HCT116 (cell line): Measurements from ENCODE around the gene PRELP. TPM values are rescaled to one million over a fixed set of nuclear protein-coding genes. Genes with fewer than 3 reads are reported as not detected.
A peak's percentile ranks its signal among the peaks of the same experiment; 100 is the strongest.

Source experiments
- ATAC-seq: fragments of 200-7000 bp; cut with Tn5 transposase; 2 replicates; pipeline ENCODE4 v1.9.1; 2020; ENCODE audit warnings: mild to moderate bottlenecking, moderate library complexity
- BruUV-seq: library from RNA; stranded (reverse); fragments of 400-500 nt; replicated peaks from 2 replicates; lab custom pipeline; 2021; lab: Mats Ljungman, UMichigan
- CTCF ChIA-PET: fragments of 300-600 bp; sonication (Branson Sonifier 250); formaldehyde crosslinking; loops from one replicate; lab custom pipeline; 2021; ENCODE audit warnings: antibody characterized with exemption; lab: Charles Lee
- POLR2A ChIA-PET: fragments of 300-600, 350-600 bp; sonication (Branson Sonifier 250); formaldehyde crosslinking; loops from one replicate; lab custom pipeline; 2021; ENCODE audit warnings: antibody characterized with exemption; lab: Charles Lee
- RAD21 ChIA-PET, 2 experiments: fragments of 300-600 bp; sonication (Branson Sonifier 250); formaldehyde crosslinking; loops; one replicate each; lab custom pipeline; 2023; ENCODE audit warnings: low total read pairs in 2 of 2; ENCODE audit not compliant: uncharacterized antibody in 2 of 2, unreplicated experiment in 2 of 2, low non-redundant PET in 1 of 2; lab: Charles Lee
- DNase-seq: peaks from one replicate; pipeline ENCODE4 v3.0.0-alpha.2; 2010; ENCODE audit warnings: low read depth, low spot score
- H2AFZ ChIP-seq: fragments of 200-600 bp; shearing (Covaris generic), sonication (generic); 2 replicates; pipeline ENCODE4 v1.6.1; 2017; ENCODE audit warnings: low read depth, mixed run types, mixed read lengths, antibody characterized with exemption, low read length; ENCODE audit not compliant: poor library complexity, severe bottlenecking
- H3K27ac ChIP-seq: 2 replicates; pipeline ENCODE4 v1.5.1; 2012; ENCODE audit warnings: low read depth, low read length
- H3K27me3 ChIP-seq: fragments of 200-600 bp; sonication (generic); 2 replicates; pipeline ENCODE4 v1.6.1; 2016; ENCODE audit warnings: mixed run types, low read length, mixed read lengths; ENCODE audit not compliant: insufficient read depth
- H3K36me3 ChIP-seq, 2 experiments: fragments of 200-500 bp in 1 of 2; fragments of 200-600 bp in 1 of 2; sonication (Bioruptor generic) in 1 of 2; sonication (generic) in 1 of 2; 2 replicates each; pipeline versions ENCODE4 v1.5.1 to v1.6.1; 2014 to 2016; ENCODE audit warnings: low read length in 2 of 2, inconsistent platforms in 1 of 2, mixed read lengths in 1 of 2, mixed run types in 1 of 2; ENCODE audit not compliant: insufficient read depth in 2 of 2, control insufficient read depth in 1 of 2
- H3K4me1 ChIP-seq, 2 experiments: fragments of 200-600 bp in 1 of 2; sonication (generic) in 1 of 2; 2 replicates each; pipeline versions ENCODE4 v1.5.1 to v1.6.1; 2012 to 2017; ENCODE audit warnings: low read length in 2 of 2, inconsistent platforms in 1 of 2, mild to moderate bottlenecking in 1 of 2, mixed read lengths in 1 of 2, mixed run types in 1 of 2, moderate library complexity in 1 of 2; ENCODE audit not compliant: insufficient read depth in 2 of 2, control insufficient read depth in 1 of 2
- H3K4me2 ChIP-seq: fragments of 200-600 bp; sonication (generic); 2 replicates; pipeline ENCODE4 v1.6.1; 2017; ENCODE audit warnings: mixed run types, low read length, mixed read lengths
- H3K4me3 ChIP-seq, 2 experiments: fragments of 200-600 bp in 1 of 2; sonication (generic) in 1 of 2; replicated peaks in 1 of 2; 2 replicates each; pipeline ENCODE4 v1.5.1; 2011 to 2016; ENCODE audit warnings: low read length in 2 of 2, control low read depth in 1 of 2, low read depth in 1 of 2, mild to moderate bottlenecking in 1 of 2, mixed read lengths in 1 of 2, mixed run types in 1 of 2
- H3K79me2 ChIP-seq: fragments of 200-600 bp; sonication (generic); 2 replicates; pipeline ENCODE4 v1.6.1; 2017; ENCODE audit warnings: mild to moderate bottlenecking, mixed run types, low read length, moderate library complexity, mixed read lengths; ENCODE audit not compliant: insufficient read depth
- H3K9ac ChIP-seq: fragments of 200-600 bp; sonication (generic); 2 replicates; pipeline ENCODE4 v1.6.1; 2016; ENCODE audit warnings: low read length, mixed read lengths
- H3K9me2 ChIP-seq: fragments of 200-600 bp; sonication (generic), shearing (Covaris generic); 2 replicates; pipeline ENCODE4 v1.6.1; 2017; ENCODE audit warnings: mixed run types, mild to moderate bottlenecking, moderate library complexity; ENCODE audit not compliant: insufficient read depth
- H3K9me3 ChIP-seq, 2 experiments: fragments of 200-500 bp in 1 of 2; fragments of 200-600 bp in 1 of 2; sonication (Bioruptor generic) in 1 of 2; sonication (generic) in 1 of 2; 2 replicates each; pipeline ENCODE4 v1.6.1; 2014 to 2017; ENCODE audit warnings: low read length in 2 of 2, mixed read lengths in 2 of 2, inconsistent platforms in 1 of 2, low read depth in 1 of 2, mild to moderate bottlenecking in 1 of 2, mixed run types in 1 of 2, moderate library complexity in 1 of 2; ENCODE audit not compliant: control insufficient read depth in 1 of 2, insufficient read depth in 1 of 2
- H4K20me1 ChIP-seq: fragments of 200-600 bp; sonication (generic), shearing (Covaris generic); 2 replicates; pipeline ENCODE4 v1.6.1; 2017; ENCODE audit warnings: mixed run types, mild to moderate bottlenecking, moderate library complexity; ENCODE audit not compliant: insufficient read depth
- ATF3 ChIP-seq: IDR thresholded peaks from 2 replicates; pipeline ENCODE4 v1.6.1; 2012
- CBX3 ChIP-seq: IDR thresholded peaks from 2 replicates; pipeline ENCODE4 v1.6.1; 2012; ENCODE audit warnings: low read depth
- EGR1 ChIP-seq: IDR thresholded peaks from 2 replicates; pipeline ENCODE4 v1.6.1; 2012; ENCODE audit warnings: low read depth
- ELF1 ChIP-seq: IDR thresholded peaks from 2 replicates; pipeline ENCODE4 v1.6.1; 2012; ENCODE audit warnings: low read depth, borderline replicate concordance
- EZH2phosphoT487 ChIP-seq: fragments of 200-600 bp; IDR thresholded peaks from 2 replicates; pipeline ENCODE4 v1.6.1; 2018; ENCODE audit warnings: antibody characterized with exemption, borderline replicate concordance
- FOSL1 ChIP-seq: IDR thresholded peaks from 2 replicates; pipeline ENCODE4 v1.6.1; 2012; ENCODE audit warnings: low read depth
- MAX ChIP-seq: IDR thresholded peaks from 2 replicates; pipeline ENCODE4 v1.6.1; 2012
- RAD21 ChIP-seq: IDR thresholded peaks from 2 replicates; pipeline ENCODE4 v1.6.1; 2012; ENCODE audit warnings: low read depth, mild to moderate bottlenecking
- SIN3A ChIP-seq: IDR thresholded peaks from 2 replicates; pipeline ENCODE4 v1.6.1; 2012; ENCODE audit warnings: low read depth
- SP1 ChIP-seq: IDR thresholded peaks from 2 replicates; pipeline ENCODE4 v1.6.1; 2012; ENCODE audit warnings: low read depth
- SRF ChIP-seq: IDR thresholded peaks from 2 replicates; pipeline ENCODE4 v1.6.1; 2012; ENCODE audit warnings: low read depth
- TCF7L2 ChIP-seq: IDR thresholded peaks from 2 replicates; pipeline ENCODE4 v1.7.0; 2011; ENCODE audit warnings: borderline replicate concordance, inconsistent platforms; ENCODE audit not compliant: insufficient read depth, insufficient read length; ENCODE audit errors: extremely low read depth
- ZFX ChIP-seq: fragments of 450-650 bp; IDR thresholded peaks from 2 replicates; pipeline ENCODE4 v1.6.1; 2017
- intact Hi-C: fragments of 100-400 bp; cut with micrococcal nuclease; formaldehyde crosslinking; loops from 2 replicates; pipeline ENCODE4 v1.10.0; 2022
- total RNA-seq: library from RNA; stranded (reverse); gene quantifications from one replicate; pipeline ENCODE4 v1.2.1, GENCODE V29; 2021; ENCODE audit not compliant: unreplicated experiment
- TF ChIP-seq, protein P1 (sequence below): IDR thresholded peaks from 2 replicates; pipeline ENCODE4 v1.6.1; 2011; ENCODE audit warnings: mild to moderate bottlenecking, low read length, moderate library complexity; ENCODE audit not compliant: insufficient replicate concordance; ENCODE audit errors: extremely low read depth

The PRELP gene
- total RNA-seq, 1 experiment from 2014 or later: 0.10 TPM

DNA sequence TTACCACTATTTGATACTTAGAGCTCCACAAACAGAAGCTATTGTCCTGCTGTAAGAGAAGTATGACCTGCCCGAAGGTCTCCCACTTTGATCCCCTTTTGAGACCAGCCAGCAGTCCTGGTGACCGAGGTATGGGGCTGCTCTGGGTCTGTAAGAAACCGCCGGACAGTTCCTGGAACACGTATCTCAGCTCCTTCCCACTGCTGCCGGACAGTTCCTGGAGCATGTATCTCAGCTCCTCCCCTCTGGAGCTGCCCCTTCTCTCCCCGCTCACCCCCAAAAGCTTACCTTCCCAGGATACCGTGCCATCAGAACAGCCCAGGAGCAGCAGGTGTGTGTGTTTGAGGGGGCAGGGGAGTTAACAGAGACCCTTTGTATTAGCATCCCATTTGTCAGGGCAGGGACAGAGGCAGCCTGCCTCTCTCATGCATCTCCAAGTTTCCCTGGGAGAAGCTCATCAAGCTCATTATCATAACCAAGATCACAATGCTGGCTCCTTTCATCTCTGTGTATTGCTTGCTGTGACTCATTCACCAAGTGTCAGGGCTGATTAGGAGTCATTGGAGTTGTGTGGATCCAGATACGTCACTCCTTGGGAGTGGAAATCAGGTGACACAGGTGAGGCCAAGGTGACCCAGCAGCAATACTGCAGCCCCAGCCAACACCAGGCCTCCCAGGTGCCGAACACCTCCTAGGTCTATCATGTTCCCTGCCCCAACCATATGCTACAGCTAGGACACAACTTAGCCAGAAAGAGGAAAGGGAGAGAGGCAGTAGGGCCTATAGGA lies 43.6 kb downstream of the PRELP start:
- Histone ChIP-seq H3K9me2 (no peaks in the 10 kb centered on the region), H3K36me3 (no peaks in the 10 kb centered on the region), H3K27me3 (no peaks in the 10 kb centered on the region), H3K4me2 (0 out of 2 replicates have a peak overlapping the region, but pooled peaks have one; percentile 5), H3K9ac (no peak overlapping the region), H3K4me3 (no peak overlapping the region), H3K4me1 (peaks cover 3 to 17% of the 10 kb centered on the region in 2 experiments), H2AFZ (no peak overlapping the region), H3K27ac (no peak overlapping the region), H3K9me3 (no peaks in the 10 kb centered on the region), H4K20me1 (no peaks in the 10 kb centered on the region), H3K79me2 (no peaks in the 10 kb centered on the region)
- CTCF ChIA-PET: no interaction called here
- no TSS peak for BruUV-seq
- DNase-seq: no peak
- peak; percentile 52 for ATAC-seq
- TF ChIP-seq SP1: no peak
- TF ChIP-seq CBX3: no peak
- TF ChIP-seq TCF7L2: peak; percentile 74
- TF ChIP-seq SIN3A: no peak
- intact Hi-C loops: no loop called here
- RAD21 ChIA-PET: interaction anchor here in 1 of 2 experiments (1.4 kb wide), 1 partner anchor 182 kb away, joined by 3 read pairs; no protein-coding TSS in a partner anchor
- POLR2A ChIA-PET: no interaction called here

GRCh38 chr1:203519896-203520295 lies 44.3 kb downstream of the PRELP start:
- Histone ChIP-seq H3K79me2 (no peaks in the 10 kb centered on the region), H3K36me3 (no peaks in the 10 kb centered on the region), H3K4me1 (peaks cover 0 to 13% of the 10 kb centered on the region in 2 experiments; a peak in 1 of 4 replicates), H3K4me2 (no peak overlapping the region), H3K9ac (no peak overlapping the region), H3K27me3 (no peaks in the 10 kb centered on the region), H3K27ac (no peak overlapping the region), H2AFZ (no peak overlapping the region), H3K9me3 (no peaks in the 10 kb centered on the region), H3K9me2 (no peaks in the 10 kb centered on the region), H4K20me1 (no peaks in the 10 kb centered on the region), H3K4me3 (no peak overlapping the region)
- ATAC-seq (no peak), DNase-seq (no peak)
- no TSS peak for BruUV-seq
- ChIA-PET POLR2A (no interaction called here), CTCF (interaction anchor here (1.7 kb wide), 1 partner anchor 15 kb away, joined by 4 read pairs; no protein-coding TSS in a partner anchor), RAD21 (interaction anchor here in 1 of 2 experiments (1.4 kb wide), 1 partner anchor 182 kb away, joined by 3 read pairs; no protein-coding TSS in a partner anchor)
- intact Hi-C loops: no loop called here
- TF ChIP-seq ZFX: no peak
- TF ChIP-seq EGR1: no peak
- TF ChIP-seq, protein P1, sequence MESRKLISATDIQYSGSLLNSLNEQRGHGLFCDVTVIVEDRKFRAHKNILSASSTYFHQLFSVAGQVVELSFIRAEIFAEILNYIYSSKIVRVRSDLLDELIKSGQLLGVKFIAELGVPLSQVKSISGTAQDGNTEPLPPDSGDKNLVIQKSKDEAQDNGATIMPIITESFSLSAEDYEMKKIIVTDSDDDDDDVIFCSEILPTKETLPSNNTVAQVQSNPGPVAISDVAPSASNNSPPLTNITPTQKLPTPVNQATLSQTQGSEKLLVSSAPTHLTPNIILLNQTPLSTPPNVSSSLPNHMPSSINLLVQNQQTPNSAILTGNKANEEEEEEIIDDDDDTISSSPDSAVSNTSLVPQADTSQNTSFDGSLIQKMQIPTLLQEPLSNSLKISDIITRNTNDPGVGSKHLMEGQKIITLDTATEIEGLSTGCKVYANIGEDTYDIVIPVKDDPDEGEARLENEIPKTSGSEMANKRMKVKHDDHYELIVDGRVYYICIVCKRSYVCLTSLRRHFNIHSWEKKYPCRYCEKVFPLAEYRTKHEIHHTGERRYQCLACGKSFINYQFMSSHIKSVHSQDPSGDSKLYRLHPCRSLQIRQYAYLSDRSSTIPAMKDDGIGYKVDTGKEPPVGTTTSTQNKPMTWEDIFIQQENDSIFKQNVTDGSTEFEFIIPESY: no peak
- no peak for TF ChIP-seq MAX
- TF ChIP-seq SRF: no peak
- no peak for TF ChIP-seq SIN3A
- TF ChIP-seq TCF7L2: no peak
- no peak for TF ChIP-seq SP1
- no peak for TF ChIP-seq EZH2phosphoT487
- no peak for TF ChIP-seq ELF1
- TF ChIP-seq ATF3: no peak
- TF ChIP-seq FOSL1: no peak
- no peak for TF ChIP-seq CBX3
- TF ChIP-seq RAD21: no peak
